ENCODE data around the gene GFOD1. TPM values are rescaled to one million over a fixed set of nuclear protein-coding genes. Genes with fewer than 3 reads are reported as not detected.

Gene GFOD1
- polyA plus RNA-seq, 1 of the 3 experiments (the other 2 are of a cell fraction): 1.6 TPM

- ChIA-PET POLR2A (no interaction called here), CTCF (interaction anchor here (1.0 kb wide), 1 partner anchor 42 kb away, joined by 4 read pairs; no protein-coding TSS in a partner anchor)
- Histone ChIP-seq H3K9me2 (no peaks in the 10 kb centered on the region), H3K4me3 (ENCODE audit: low read depth in 2 of 2, low read length in 1 of 2) (no peak overlapping the region), H3K9me3 (no peaks in the 10 kb centered on the region), H3K79me2 (ENCODE audit: insufficient read depth) (no peaks in the 10 kb centered on the region), H3K27me3 (ENCODE audit: insufficient read depth) (no peaks in the 10 kb centered on the region), H3F3A (replicated peaks; ENCODE audit: insufficient read depth) (no peaks in the 10 kb centered on the region), H2AFZ (ENCODE audit: low read depth) (0 out of 2 replicates have a peak overlapping the region, but pooled peaks have one; percentile 63), H3K9ac (no peak overlapping the region), H3K36me3 (replicated peaks in 1 of 2; ENCODE audit: control insufficient read depth in 1 of 2, insufficient read depth in 2 of 2, low read length in 1 of 2) (no peaks in the 10 kb centered on the region), H3K4me2 (no peak overlapping the region), H3K4me1 (ENCODE audit: control insufficient read depth in 1 of 2, insufficient read depth in 2 of 2, low read depth in 1 of 2, low read length in 1 of 2) (no peaks in the 10 kb centered on the region), H4K20me1 (ENCODE audit: insufficient read depth) (no peaks in the 10 kb centered on the region), H3K27ac (ENCODE audit: low read depth in 2 of 2, low read length in 1 of 2) (no peak overlapping the region)
- 86% methylated on average over 3 of the region's 3 CpGs for WGBS (ENCODE audit: low lambda C conversion rate)
- no peak for DNase-seq
- TF ChIP-seq, protein P1, sequence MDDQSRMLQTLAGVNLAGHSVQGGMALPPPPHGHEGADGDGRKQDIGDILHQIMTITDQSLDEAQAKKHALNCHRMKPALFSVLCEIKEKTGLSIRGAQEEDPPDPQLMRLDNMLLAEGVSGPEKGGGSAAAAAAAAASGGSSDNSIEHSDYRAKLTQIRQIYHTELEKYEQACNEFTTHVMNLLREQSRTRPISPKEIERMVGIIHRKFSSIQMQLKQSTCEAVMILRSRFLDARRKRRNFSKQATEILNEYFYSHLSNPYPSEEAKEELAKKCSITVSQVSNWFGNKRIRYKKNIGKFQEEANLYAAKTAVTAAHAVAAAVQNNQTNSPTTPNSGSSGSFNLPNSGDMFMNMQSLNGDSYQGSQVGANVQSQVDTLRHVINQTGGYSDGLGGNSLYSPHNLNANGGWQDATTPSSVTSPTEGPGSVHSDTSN (IDR thresholded peaks at IDR 0.05): no peak
- TF ChIP-seq MEF2A (IDR thresholded peaks at IDR 0.05; ENCODE audit: borderline replicate concordance, low read depth) (no peak), RCOR1 (IDR thresholded peaks at IDR 0.05; ENCODE audit: low read length) (no peak), SMC3 (IDR thresholded peaks at IDR 0.05; ENCODE audit: low read depth, low read length) (no peak), NRF1 (IDR thresholded peaks at IDR 0.05; ENCODE audit: low read depth, low read length) (no peak), USF2 (IDR thresholded peaks at IDR 0.05; ENCODE audit: borderline replicate concordance, low read depth, low read length) (no peak), CTCF (IDR thresholded peaks at IDR 0.05) (no peak), TAF1 (IDR thresholded peaks at IDR 0.05; ENCODE audit: borderline replicate concordance, low read depth, low read length) (no peak), USF1 (IDR thresholded peaks at IDR 0.05; ENCODE audit: borderline replicate concordance, low read depth) (no peak), YY1 (IDR thresholded peaks at IDR 0.05; ENCODE audit: low read depth) (no peak), RFX5 (IDR thresholded peaks at IDR 0.05; ENCODE audit: low read length) (no peak), CHD2 (IDR thresholded peaks at IDR 0.05; ENCODE audit: low read length, partially characterized antibody) (no peak)
- TF ChIP-seq, protein P2, sequence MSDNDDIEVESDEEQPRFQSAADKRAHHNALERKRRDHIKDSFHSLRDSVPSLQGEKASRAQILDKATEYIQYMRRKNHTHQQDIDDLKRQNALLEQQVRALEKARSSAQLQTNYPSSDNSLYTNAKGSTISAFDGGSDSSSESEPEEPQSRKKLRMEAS (IDR thresholded peaks at IDR 0.05; ENCODE audit: low read depth): no peak
Observed at GRCh38 chr6:13495818-13496217, 8.4 kb upstream of the GFOD1 start.
